Endothelial cell of umbilical vein (primary cell): ENCODE data around the gene CARS1. TPM values are rescaled to one million over a fixed set of nuclear protein-coding genes. Genes with fewer than 3 reads are reported as not detected.

Experiments
- BruUV-seq: library from RNA; stranded (reverse); fragments of 400-500 nt; replicated peaks from 2 replicates; lab custom pipeline; 2021; lab: Mats Ljungman, UMichigan
- CTCF ChIA-PET: fragments of 300-600, 350-600 bp; sonication (Branson Sonifier 250); formaldehyde crosslinking; loops from one replicate; lab custom pipeline; 2021; ENCODE audit warnings: antibody characterized with exemption, inconsistent platforms; lab: Charles Lee
- POLR2A ChIA-PET: fragments of 300-600, 350-600 bp; sonication (Branson Sonifier 250); formaldehyde crosslinking; loops from one replicate; lab custom pipeline; 2021; ENCODE audit warnings: antibody characterized with exemption, inconsistent platforms; lab: Charles Lee
- DNase-seq: peaks from one replicate; pipeline ENCODE4 v3.0.0-alpha.2; 2011; ENCODE audit warnings: low read depth, low spot score
- FAIRE-seq: peaks from 2 replicates; lab custom pipeline; 2011; peaks lifted over from hg19 to GRCh38; lab: Jason Lieb, UNC
- H2AFZ ChIP-seq: 2 replicates; pipeline ENCODE4 v1.6.0; 2012; ENCODE audit warnings: low read depth, low read length, control low read depth, inconsistent platforms
- H3K27ac ChIP-seq: 2 replicates; pipeline ENCODE4 v1.5.1; 2011; ENCODE audit warnings: low read depth, mild to moderate bottlenecking, control low read depth, low read length, moderate library complexity; ENCODE audit not compliant: insufficient read depth
- H3K27me3 ChIP-seq, 2 experiments: 2 replicates each; pipeline versions ENCODE4 v1.6.0 to v1.6.1; 2011; ENCODE audit warnings: low read length in 2 of 2, mixed read lengths in 1 of 2; ENCODE audit not compliant: control insufficient read depth in 2 of 2, insufficient read depth in 2 of 2
- H3K36me3 ChIP-seq, 2 experiments: 2 replicates in 1 of 2; 3 replicates in 1 of 2; pipeline ENCODE4 v1.5.1; 2011; ENCODE audit warnings: low read length in 2 of 2, mild to moderate bottlenecking in 1 of 2, moderate library complexity in 1 of 2; ENCODE audit not compliant: control insufficient read depth in 2 of 2, insufficient read depth in 2 of 2; ENCODE audit errors: extremely low read depth in 1 of 2
- H3K4me1 ChIP-seq: 3 replicates; pipeline ENCODE4 v1.5.1; 2011; ENCODE audit warnings: mild to moderate bottlenecking, low read length; ENCODE audit not compliant: control insufficient read depth, insufficient read depth; ENCODE audit errors: extremely low read depth
- H3K4me2 ChIP-seq: 2 replicates; pipeline ENCODE4 v1.6.1; 2011; ENCODE audit warnings: low read length, control low read depth, mixed read lengths; ENCODE audit not compliant: insufficient read depth
- H3K4me3 ChIP-seq, 3 experiments: fragments of 200-600 bp in 1 of 3; sonication (generic), shearing (Covaris generic) in 1 of 3; replicated peaks in 1 of 3; 2 replicates each; pipeline ENCODE4 v1.5.1; 2011 to 2016; ENCODE audit warnings: control low read depth in 3 of 3, low read length in 3 of 3, mild to moderate bottlenecking in 2 of 3, inconsistent platforms in 1 of 3, low read depth in 1 of 3, moderate library complexity in 1 of 3; ENCODE audit not compliant: insufficient read depth in 1 of 3
- H3K79me2 ChIP-seq: 2 replicates; pipeline ENCODE4 v1.6.0; 2012; ENCODE audit warnings: low read length, inconsistent platforms; ENCODE audit not compliant: control insufficient read depth, insufficient read depth
- H3K9ac ChIP-seq: replicated peaks from 2 replicates; pipeline ENCODE3; 2011; ENCODE audit warnings: low read length, control low read depth; ENCODE audit not compliant: insufficient read depth; ENCODE audit errors: extremely low read depth
- H3K9me1 ChIP-seq: replicated peaks from 3 replicates; pipeline ENCODE4 v1.6.0; 2011; ENCODE audit warnings: mild to moderate bottlenecking, low read length; ENCODE audit not compliant: control insufficient read depth, insufficient read depth; ENCODE audit errors: extremely low read depth
- H3K9me3 ChIP-seq: replicated peaks from 2 replicates; pipeline ENCODE4 v1.5.1; 2012; ENCODE audit warnings: low read length, inconsistent platforms; ENCODE audit not compliant: control insufficient read depth, insufficient read depth
- H4K20me1 ChIP-seq: replicated peaks from 2 replicates; pipeline ENCODE3; 2011; ENCODE audit warnings: mild to moderate bottlenecking, low read length; ENCODE audit not compliant: control insufficient read depth, insufficient read depth; ENCODE audit errors: extremely low read depth
- EZH2 ChIP-seq: IDR thresholded peaks from 2 replicates; pipeline ENCODE4 v1.6.1; 2012; ENCODE audit warnings: borderline replicate concordance, low read depth, mild to moderate bottlenecking, moderate library complexity, low read length, inconsistent platforms; ENCODE audit not compliant: severe bottlenecking
- FOS ChIP-seq: IDR thresholded peaks from 2 replicates; pipeline ENCODE4 v1.6.1; 2011; ENCODE audit warnings: mild to moderate bottlenecking, low read length, moderate library complexity, borderline replicate concordance; ENCODE audit not compliant: insufficient read depth
- GATA2 ChIP-seq: IDR thresholded peaks from 2 replicates; pipeline ENCODE4 v1.7.0; 2011; ENCODE audit warnings: low read depth, mild to moderate bottlenecking, moderate library complexity, mixed read lengths, low read length; ENCODE audit not compliant: insufficient read length, insufficient read depth
- JUN ChIP-seq: IDR thresholded peaks from 2 replicates; pipeline ENCODE4 v1.6.1; 2011; ENCODE audit warnings: borderline replicate concordance, low read depth; ENCODE audit not compliant: insufficient read length, insufficient read depth
- MYC ChIP-seq: IDR thresholded peaks from one replicate; pipeline ENCODE4 v1.6.1; 2011; ENCODE audit warnings: mild to moderate bottlenecking, low read depth, low read length
- POLR2A ChIP-seq: IDR thresholded peaks from 2 replicates; pipeline ENCODE4 v1.6.1; 2012; ENCODE audit warnings: low read depth, mild to moderate bottlenecking, control low read depth, low read length
- POLR2AphosphoS5 ChIP-seq: IDR thresholded peaks from 2 replicates; pipeline ENCODE4 v1.6.1; 2012; ENCODE audit warnings: low read depth, mild to moderate bottlenecking, control low read depth, low read length, moderate library complexity; ENCODE audit not compliant: insufficient read depth
- dilution Hi-C: fragments of 300-500 bp; cut with MboI; formaldehyde crosslinking; loops from one replicate; pipeline ENCODE4 v1.15.0; 2019; ENCODE audit warnings: low sequenced_read_pairs; ENCODE audit not compliant: extremely low pct_ligation_motif_present
- intact Hi-C: fragments of 100-400 bp; cut with micrococcal nuclease; formaldehyde crosslinking; loops from one replicate; pipeline ENCODE4 v1.10.0; 2022
- polyA plus RNA-seq, 4 experiments: library from polyadenylated mRNA; depleted of rRNA in 3 of 4; stranded (reverse) in 3 of 4; unstranded in 1 of 4; fragments of >200 nt; gene quantifications; 2 replicates each; pipeline versions ENCODE4 v1.2.1 to v1.2.3, GENCODE V29; 2011 to 2012; ENCODE audit warnings: missing spikeins in 1 of 4
- total RNA-seq: library from RNA; stranded (reverse); gene quantifications from 2 replicates; pipeline ENCODE4 v1.2.3, GENCODE V29; 2021
- TF ChIP-seq, protein P1 (sequence below), 2 donors: IDR thresholded peaks; 1 replicate in 1 of 2; 2 replicates in 1 of 2; pipeline ENCODE4 v1.5.1; 2011; ENCODE audit warnings: low read length in 2 of 2, mild to moderate bottlenecking in 2 of 2, moderate library complexity in 2 of 2, control low read depth in 1 of 2, inconsistent platforms in 1 of 2, low read depth in 1 of 2; ENCODE audit not compliant: insufficient read depth in 1 of 2; ENCODE audit errors: extremely low read depth in 1 of 2
- TF ChIP-seq, protein P2 (sequence below): IDR thresholded peaks from 2 replicates; pipeline ENCODE4 v1.6.1; 2011; ENCODE audit not compliant: insufficient read depth, insufficient read length

CARS1 gene
- total and polyA plus RNA-seq, 2 donors (not counting 3 experiments of a cell fraction or from before 2014, with no cell fraction given), result 43.5 to 66.2 TPM

DNA sequence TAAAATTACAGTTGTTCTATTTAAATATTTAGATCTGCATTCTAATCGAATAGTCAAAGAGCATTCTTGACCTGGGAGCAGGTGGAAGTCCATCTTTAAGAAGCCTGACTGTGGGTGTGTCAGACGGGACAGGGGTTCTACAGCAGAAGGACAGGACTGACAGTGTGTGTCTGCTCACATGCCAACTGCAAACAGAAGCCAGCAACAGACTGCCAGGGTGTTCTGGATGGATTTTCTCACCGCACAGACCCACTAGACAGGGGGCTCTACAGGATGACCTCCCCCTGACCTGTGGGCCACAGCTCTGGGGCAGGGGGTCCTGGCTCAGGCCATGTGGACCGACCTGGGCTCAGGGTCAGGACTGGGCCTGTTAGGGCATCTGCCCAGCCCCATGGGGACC is 42.3 kb downstream of the CARS1 start:
- BruUV-seq, result no TSS peak

More for the DNA sequence above, 42.3 kb downstream of the CARS1 start:
- Histone ChIP-seq H3K27me3 (no peaks in the 10 kb centered on the region), H2AFZ (no peak overlapping the region), H3K9me1 (no peaks in the 10 kb centered on the region), H4K20me1 (no peaks in the 10 kb centered on the region), H3K79me2 (no peaks in the 10 kb centered on the region), H3K4me2 (no peak overlapping the region), H3K4me3 (no peak overlapping the region), H3K4me1 (no peaks in the 10 kb centered on the region), H3K9ac (no peak overlapping the region), H3K27ac (no peak overlapping the region), H3K9me3 (no peaks in the 10 kb centered on the region), H3K36me3 (peaks cover 10 to 55% of the 10 kb centered on the region in 2 experiments)
- POLR2A ChIA-PET, result no interaction called here
- TF ChIP-seq, protein P1, sequence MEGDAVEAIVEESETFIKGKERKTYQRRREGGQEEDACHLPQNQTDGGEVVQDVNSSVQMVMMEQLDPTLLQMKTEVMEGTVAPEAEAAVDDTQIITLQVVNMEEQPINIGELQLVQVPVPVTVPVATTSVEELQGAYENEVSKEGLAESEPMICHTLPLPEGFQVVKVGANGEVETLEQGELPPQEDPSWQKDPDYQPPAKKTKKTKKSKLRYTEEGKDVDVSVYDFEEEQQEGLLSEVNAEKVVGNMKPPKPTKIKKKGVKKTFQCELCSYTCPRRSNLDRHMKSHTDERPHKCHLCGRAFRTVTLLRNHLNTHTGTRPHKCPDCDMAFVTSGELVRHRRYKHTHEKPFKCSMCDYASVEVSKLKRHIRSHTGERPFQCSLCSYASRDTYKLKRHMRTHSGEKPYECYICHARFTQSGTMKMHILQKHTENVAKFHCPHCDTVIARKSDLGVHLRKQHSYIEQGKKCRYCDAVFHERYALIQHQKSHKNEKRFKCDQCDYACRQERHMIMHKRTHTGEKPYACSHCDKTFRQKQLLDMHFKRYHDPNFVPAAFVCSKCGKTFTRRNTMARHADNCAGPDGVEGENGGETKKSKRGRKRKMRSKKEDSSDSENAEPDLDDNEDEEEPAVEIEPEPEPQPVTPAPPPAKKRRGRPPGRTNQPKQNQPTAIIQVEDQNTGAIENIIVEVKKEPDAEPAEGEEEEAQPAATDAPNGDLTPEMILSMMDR (IDR thresholded peaks at IDR 0.05; ENCODE audit: extremely low read depth in 1 of 2, insufficient read depth in 1 of 2, low read depth in 1 of 2, low read length in 2 of 2), result no peak
- TF ChIP-seq POLR2AphosphoS5, result no peak
- no peak for TF ChIP-seq POLR2A
- no peak for TF ChIP-seq JUN
- TF ChIP-seq GATA2, result no peak
- TF ChIP-seq FOS, result no peak
- no peak for TF ChIP-seq EZH2
- TF ChIP-seq, protein P2, sequence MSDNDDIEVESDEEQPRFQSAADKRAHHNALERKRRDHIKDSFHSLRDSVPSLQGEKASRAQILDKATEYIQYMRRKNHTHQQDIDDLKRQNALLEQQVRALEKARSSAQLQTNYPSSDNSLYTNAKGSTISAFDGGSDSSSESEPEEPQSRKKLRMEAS, result no peak
- no peak for TF ChIP-seq MYC
- dilution Hi-C loops, result no loop called here
- DNase-seq (no peak), FAIRE-seq (no peak)
- intact Hi-C loops, result no loop called here
- CTCF ChIA-PET, result interaction anchor here (1.2 to 1.5 kb wide), 4 partner anchors 9 to 394 kb away, joined by 3 to 4 read pairs (median 4); no protein-coding TSS in a partner anchor
